ENCODE data around the gene KLHDC9.

KLHDC9 gene

GRCh38 chr1:161138431-161138830 lies 40.3 kb downstream of the KLHDC9 start:
- POLR2A ChIA-PET: interaction anchor here (2.4 kb wide), 1 partner anchor 92 kb away, joined by 8 read pairs; the partner anchor contains the start of gene USF1

GRCh38 chr1:161139766-161140165 lies 41.6 kb downstream of the KLHDC9 start:
- POLR2A ChIA-PET: interaction anchor here (2.4 kb wide), 1 partner anchor 94 kb away, joined by 8 read pairs; the partner anchor contains the start of gene USF1
- peak; percentile 55 for DNase-seq (ENCODE audit: extremely low spot score)
- TF ChIP-seq BHLHE40 (IDR thresholded peaks at IDR 0.05; ENCODE audit: borderline replicate concordance) (no peak), SUZ12 (IDR thresholded peaks at IDR 0.05) (no peak), FOXM1 (IDR thresholded peaks at IDR 0.05; ENCODE audit: borderline replicate concordance) (no peak), TARDBP (IDR thresholded peaks at IDR 0.05) (no peak), ELF4 (IDR thresholded peaks at IDR 0.05) (no peak)
- CTCF ChIA-PET: no interaction called here

More at GRCh38 chr1:161138431-161138830, 40.3 kb downstream of the KLHDC9 start:
- no peak for TF ChIP-seq PKNOX1 (IDR thresholded peaks at IDR 0.05)
- no peak for TF ChIP-seq CTBP1 (IDR thresholded peaks at IDR 0.05; ENCODE audit: borderline replicate concordance)
- TF ChIP-seq SP1 (IDR thresholded peaks at IDR 0.05): no peak
- no peak for TF ChIP-seq ARNT (IDR thresholded peaks at IDR 0.05)
- no peak for TF ChIP-seq L3MBTL2 (conservative IDR thresholded peaks at IDR 0.05)
- no peak for TF ChIP-seq SUZ12 (IDR thresholded peaks at IDR 0.05)
- TF ChIP-seq HDGF (IDR thresholded peaks at IDR 0.05; ENCODE audit: borderline replicate concordance): no peak
- TF ChIP-seq NFRKB (IDR thresholded peaks at IDR 0.05): no peak
- TF ChIP-seq FOXA1 (IDR thresholded peaks at IDR 0.05): no peak
- no peak for TF ChIP-seq TARDBP (IDR thresholded peaks at IDR 0.05)
- no peak for TF ChIP-seq FOXK2 (IDR thresholded peaks at IDR 0.05)
- TF ChIP-seq BHLHE40 (IDR thresholded peaks at IDR 0.05; ENCODE audit: borderline replicate concordance): no peak
- TF ChIP-seq LEF1 (IDR thresholded peaks at IDR 0.05; ENCODE audit: borderline replicate concordance): no peak
- no peak for TF ChIP-seq FOXM1 (IDR thresholded peaks at IDR 0.05; ENCODE audit: borderline replicate concordance)
- no peak for TF ChIP-seq ELF4 (IDR thresholded peaks at IDR 0.05)
- TF ChIP-seq ZNF384 (IDR thresholded peaks at IDR 0.05): no peak
- DNase-seq (ENCODE audit: extremely low spot score): no peak
- CTCF ChIA-PET: interaction anchor here (0.6 kb wide), 1 partner anchor 41 kb away, joined by 3 read pairs; no protein-coding TSS in a partner anchor

GRCh38 chr1:161140755-161141400 lies 42.7 kb downstream of the KLHDC9 start:
- POLR2A ChIA-PET: interaction anchor here (1.1 to 1.3 kb wide), 2 partner anchors 13 to 17 kb away, joined by 3 to 4 read pairs; partner anchors contain the start of gene UFC1
- TF ChIP-seq TARDBP (IDR thresholded peaks at IDR 0.05): no peak
- TF ChIP-seq FOXK2 (IDR thresholded peaks at IDR 0.05): no peak
- no peak for TF ChIP-seq PKNOX1 (IDR thresholded peaks at IDR 0.05)
- no peak for TF ChIP-seq CTBP1 (IDR thresholded peaks at IDR 0.05; ENCODE audit: borderline replicate concordance)
- TF ChIP-seq FOXA1 (IDR thresholded peaks at IDR 0.05): no peak
- TF ChIP-seq FOXM1 (IDR thresholded peaks at IDR 0.05; ENCODE audit: borderline replicate concordance): no peak
- TF ChIP-seq SUZ12 (IDR thresholded peaks at IDR 0.05): no peak
- TF ChIP-seq SP1 (IDR thresholded peaks at IDR 0.05): no peak
- no peak for TF ChIP-seq NFRKB (IDR thresholded peaks at IDR 0.05)
- no peak for TF ChIP-seq ZNF384 (IDR thresholded peaks at IDR 0.05)
- no peak for TF ChIP-seq BHLHE40 (IDR thresholded peaks at IDR 0.05; ENCODE audit: borderline replicate concordance)
- DNase-seq (ENCODE audit: extremely low spot score): no peak
- CTCF ChIA-PET: interaction anchor here (1.3 kb wide), 1 partner anchor 11 kb away, joined by 6 read pairs; no protein-coding TSS in a partner anchor

GRCh38 chr1:161145832-161146231 lies 47.7 kb downstream of the KLHDC9 start:
- ChIA-PET POLR2A (interaction anchor here (0.6 kb wide), 1 partner anchor 12 kb away, joined by 3 read pairs; no protein-coding TSS in a partner anchor), CTCF (interaction anchor here (0.6 kb wide), 1 partner anchor 56 kb away, joined by 3 read pairs; the partner anchor contains the start of gene NDUFS2)
- TF ChIP-seq BHLHE40 (IDR thresholded peaks at IDR 0.05; ENCODE audit: borderline replicate concordance) (no peak), NFRKB (IDR thresholded peaks at IDR 0.05) (no peak), FOXM1 (IDR thresholded peaks at IDR 0.05; ENCODE audit: borderline replicate concordance) (no peak), LEF1 (IDR thresholded peaks at IDR 0.05; ENCODE audit: borderline replicate concordance) (no peak), SP1 (IDR thresholded peaks at IDR 0.05) (no peak), PKNOX1 (IDR thresholded peaks at IDR 0.05) (no peak), HDGF (IDR thresholded peaks at IDR 0.05; ENCODE audit: borderline replicate concordance) (no peak), FOXK2 (IDR thresholded peaks at IDR 0.05) (no peak), CTBP1 (IDR thresholded peaks at IDR 0.05; ENCODE audit: borderline replicate concordance) (no peak), SUZ12 (IDR thresholded peaks at IDR 0.05) (no peak), ARNT (IDR thresholded peaks at IDR 0.05) (no peak), ZNF384 (IDR thresholded peaks at IDR 0.05) (no peak), ELF4 (IDR thresholded peaks at IDR 0.05) (no peak), L3MBTL2 (conservative IDR thresholded peaks at IDR 0.05) (no peak), TARDBP (IDR thresholded peaks at IDR 0.05) (no peak), FOXA1 (IDR thresholded peaks at IDR 0.05) (no peak)

More at GRCh38 chr1:161145832-161146231, 47.7 kb downstream of the KLHDC9 start:
- DNase-seq (ENCODE audit: extremely low spot score): no peak

Measured in HEK293T (cell line).